K562 (cell line): ENCODE data around the gene KDM4C. TPM values are rescaled to one million over a fixed set of nuclear protein-coding genes. Genes with fewer than 3 reads are reported as not detected.

Experiments
- ATAC-seq: fragments of 200-7000 bp; cut with Tn5 transposase; 3 replicates; pipeline ENCODE4 v1.9.1; 2020; ENCODE audit warnings: moderate library complexity
- BruUV-seq: library from RNA; stranded (reverse); fragments of 400-500 nt; replicated peaks from 2 replicates; lab custom pipeline; 2021; lab: Mats Ljungman, UMichigan
- CTCF ChIA-PET: fragments of 300-600 bp; formaldehyde crosslinking; extraction: SDS; loops from one replicate; lab custom pipeline; 2021; ENCODE audit warnings: low intra/inter-chr PET ratio; lab: Yijun Ruan, JAX
- POLR2A ChIA-PET: fragments of 300-600, 350-650 bp; sonication (Branson Sonifier 250); formaldehyde crosslinking; extraction: SDS; loops from one replicate; lab custom pipeline; 2021; ENCODE audit warnings: antibody characterized with exemption, inconsistent platforms; lab: Yijun Ruan, JAX
- DNase-seq, 4 experiments: peaks; one replicate each; pipeline versions ENCODE4 v3.0.0 to v3.0.0-alpha.2; 2011 to 2018; ENCODE audit warnings: low spot score in 3 of 4, mixed read lengths in 3 of 4; ENCODE audit errors: extremely low read depth in 1 of 4
- FAIRE-seq: peaks from 2 replicates; lab custom pipeline; 2011; peaks lifted over from hg19 to GRCh38; lab: Jason Lieb, UNC
- H2AFZ ChIP-seq: 2 replicates; pipeline ENCODE4 v1.6.0; 2011; ENCODE audit warnings: low read depth, low read length, control low read depth, inconsistent platforms
- H3K27ac ChIP-seq: fragments of 200-600 bp; 3 replicates; pipeline ENCODE4 v1.8.0; 2011; ENCODE audit warnings: low read depth, mild to moderate bottlenecking, control low read depth, inconsistent platforms, low read length, moderate library complexity, mixed read lengths; ENCODE audit errors: extremely low read depth
- H3K27me3 ChIP-seq, 2 experiments: fragments of 300-600 bp in 1 of 2; 2 replicates in 1 of 2; 3 replicates in 1 of 2; pipeline versions ENCODE4 v1.6.0 to v1.8.0; 2011; ENCODE audit warnings: inconsistent platforms in 2 of 2, low read length in 2 of 2, mild to moderate bottlenecking in 1 of 2, mixed read lengths in 1 of 2, moderate library complexity in 1 of 2; ENCODE audit not compliant: control insufficient read depth in 2 of 2, insufficient read depth in 2 of 2
- H3K36me3 ChIP-seq: fragments of 300-600 bp; 3 replicates; pipeline ENCODE4 v1.8.0; 2011; ENCODE audit warnings: mild to moderate bottlenecking, low read length, inconsistent platforms; ENCODE audit not compliant: control insufficient read depth, insufficient read depth
- H3K4me1 ChIP-seq, 2 experiments: fragments of 200-600 bp in 1 of 2; replicated peaks in 1 of 2; 2 replicates in 1 of 2; 3 replicates in 1 of 2; pipeline versions ENCODE4 v1.5.1 to v1.8.0; 2011; ENCODE audit warnings: inconsistent platforms in 2 of 2, low read length in 2 of 2, mild to moderate bottlenecking in 1 of 2, mixed read lengths in 1 of 2, moderate library complexity in 1 of 2; ENCODE audit not compliant: control insufficient read depth in 2 of 2, insufficient read depth in 2 of 2
- H3K4me2 ChIP-seq: 2 replicates; pipeline ENCODE4 v1.6.1; 2011; ENCODE audit warnings: low read length, control low read depth, inconsistent platforms, mixed read lengths; ENCODE audit not compliant: insufficient read depth
- H3K4me3 ChIP-seq: fragments of 200-600 bp; sonication (generic), shearing (Covaris generic); 2 replicates; pipeline ENCODE4 v1.5.1; 2016; ENCODE audit warnings: control low read depth, inconsistent platforms
- H3K79me2 ChIP-seq: fragments of 200-600 bp; 3 replicates; pipeline ENCODE4 v1.8.0; 2011; ENCODE audit warnings: low read length, inconsistent platforms; ENCODE audit not compliant: control insufficient read depth, insufficient read depth
- H3K9ac ChIP-seq, 2 experiments: 2 replicates each; pipeline versions ENCODE4 v1.6.0 to v1.6.1; 2011; ENCODE audit warnings: low read depth in 2 of 2, low read length in 2 of 2, control low read depth in 1 of 2, inconsistent platforms in 1 of 2, mild to moderate bottlenecking in 1 of 2, mixed read lengths in 1 of 2; ENCODE audit not compliant: insufficient read depth in 1 of 2
- H3K9me1 ChIP-seq: one replicate; pipeline ENCODE4 v1.6.0; 2011; ENCODE audit warnings: inconsistent platforms, mild to moderate bottlenecking, low read length, moderate library complexity; ENCODE audit not compliant: control insufficient read depth, insufficient read depth
- H3K9me3 ChIP-seq: replicated peaks from 2 replicates; pipeline ENCODE4 v1.5.1; 2011; ENCODE audit warnings: low read depth, low read length, inconsistent platforms; ENCODE audit not compliant: control insufficient read depth, insufficient read depth
- H4K20me1 ChIP-seq: replicated peaks from 2 replicates; pipeline ENCODE4 v1.6.1; 2011; ENCODE audit warnings: low read length, inconsistent platforms, mixed read lengths; ENCODE audit not compliant: control insufficient read depth, insufficient read depth
- GTF2F1 ChIP-seq: IDR thresholded peaks from 2 replicates; pipeline ENCODE4 v1.6.1; 2011; ENCODE audit warnings: low read depth, low read length, improper control_type of control experiment
- HNRNPH1 ChIP-seq: fragments of 200-400 bp; formaldehyde crosslinking; optimal IDR thresholded peaks from 2 replicates; pipeline ENCODE3; 2017; ENCODE audit warnings: low read depth, mild to moderate bottlenecking, low read length, moderate library complexity
- JUN ChIP-seq, 2 experiments: sonication (generic) in 1 of 2; formaldehyde crosslinking in 1 of 2; IDR thresholded peaks; 2 replicates each; pipeline versions ENCODE4 v1.6.1 to v1.8.0; 2012 to 2022; ENCODE audit warnings: borderline replicate concordance in 2 of 2, mild to moderate bottlenecking in 2 of 2, improper control_type of control experiment in 1 of 2, low read depth in 1 of 2, low read length in 1 of 2, missing genetic modification reagents in 1 of 2
- LCOR ChIP-seq: sonication (generic); formaldehyde crosslinking; IDR thresholded peaks from 2 replicates; pipeline ENCODE4 v1.8.0; 2022; ENCODE audit warnings: mild to moderate bottlenecking, missing genetic modification reagents
- PYGO2 ChIP-seq: fragments of 450-650 bp; IDR thresholded peaks from 2 replicates; pipeline ENCODE4 v1.6.1; 2016; ENCODE audit warnings: mild to moderate bottlenecking, missing genetic modification characterization, moderate library complexity, missing compliant biosample characterization
- SIRT6 ChIP-seq: IDR thresholded peaks from one replicate; pipeline ENCODE4 v1.6.1; 2012; ENCODE audit warnings: low read depth, mild to moderate bottlenecking, control low read depth, inconsistent platforms, low read length, moderate library complexity
- TFAM ChIP-seq: fragments of 250-450 bp; sonication (Bioruptor Pico); conservative IDR thresholded peaks from 2 replicates; pipeline ENCODE4 v1.5.0; 2021; ENCODE audit warnings: mild to moderate bottlenecking, moderate library complexity
- ZNF431 ChIP-seq: sonication (generic); formaldehyde crosslinking; IDR thresholded peaks from 2 replicates; pipeline ENCODE4 v1.8.0; 2022; ENCODE audit warnings: mild to moderate bottlenecking, missing genetic modification reagents
- ZZZ3 ChIP-seq: fragments of 450-650 bp; IDR thresholded peaks from 2 replicates; pipeline ENCODE4 v1.6.1; 2016; ENCODE audit warnings: antibody characterized with exemption, mild to moderate bottlenecking, moderate library complexity
- WGBS: fragments of 100-300 bp; shearing (Covaris generic); methylation state at CpG from one replicate; pipeline ENCODE4 v1.1.6; 2016; ENCODE audit warnings: low coverage, mixed read lengths; ENCODE audit not compliant: insufficient coverage; ENCODE audit errors: missing lambda C conversion rate; 5-methylcytosine and 5-hydroxymethylcytosine counted together
- in situ Hi-C: fragments of 300-500 bp; cut with MboI; formaldehyde crosslinking; loops from 4 replicates; pipeline ENCODE4 v1.15.0; 2018; ENCODE audit warnings: inconsistent platforms, mixed read lengths
- intact Hi-C: fragments of 100-400 bp; cut with micrococcal nuclease; formaldehyde crosslinking; loops from 2 replicates; pipeline ENCODE4 v1.14.2; 2022
- polyA plus RNA-seq, 8 experiments: library from polyadenylated mRNA; depleted of rRNA in 4 of 8; stranded (reverse) in 5 of 8; unstranded in 3 of 8; fragments of >200 nt; fragmentation: Nextera tagmentation in 2 of 8; fragmentation: Illumina TruSeq in 1 of 8; extraction: Ambion mirVana in 2 of 8; extraction: Trizol in 1 of 8; gene quantifications; 2 replicates each; pipeline versions ENCODE4 v1.2.1 to v1.2.3, GENCODE V29; 2011 to 2014; ENCODE audit warnings: inconsistent platforms in 1 of 8, missing spikeins in 1 of 8
- total RNA-seq, 7 experiments: library from RNA; depleted of rRNA in 6 of 7; stranded (reverse); fragments of >200 nt in 6 of 7; fragmentation: Illumina TruSeq in 2 of 7; extraction: Trizol in 2 of 7; gene quantifications; 2 replicates each; pipeline versions ENCODE4 v1.2.1 to v1.2.3, GENCODE V29; 2011 to 2021; ENCODE audit warnings: low replicate concordance in 1 of 7
- TF ChIP-seq, protein P1 (sequence below): fragments of 250-450 bp; sonication (Bioruptor Pico); IDR thresholded peaks from 2 replicates; pipeline ENCODE4 v1.9.0; 2021; ENCODE audit warnings: mild to moderate bottlenecking

KDM4C gene
- total and polyA plus RNA-seq, 9 of the 15 experiments (the other 6 are each of a cell fraction or from before 2014, with no cell fraction given), result 5.4 to 17.0 (median 12.6) TPM

DNA sequence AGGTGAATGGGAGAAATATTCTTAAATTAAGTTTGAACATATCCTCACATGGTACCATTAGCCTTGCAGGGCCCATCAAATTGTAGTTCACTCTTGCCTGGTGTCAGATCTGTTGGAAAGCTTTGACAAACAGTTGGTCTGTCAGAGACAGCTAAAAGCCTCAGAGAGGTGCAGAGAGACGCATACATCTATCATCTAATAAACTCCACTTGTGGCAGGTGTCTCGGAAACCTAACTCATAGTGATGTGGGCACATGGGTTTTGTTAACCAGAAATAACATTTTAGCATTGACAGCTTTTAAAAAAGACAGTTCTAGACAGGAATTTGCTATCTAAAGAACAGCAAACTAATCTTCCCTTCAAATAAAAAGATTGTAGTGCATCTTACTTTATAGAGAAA lies 315.9 kb downstream of the KDM4C start:
- Histone ChIP-seq H3K79me2 (no peaks in the 10 kb centered on the region), H3K4me1 (peaks cover 0 to 7% of the 10 kb centered on the region in 2 experiments; a peak in 2 of 5 replicates), H4K20me1 (no peaks in the 10 kb centered on the region), H3K9ac (no peak overlapping the region), H3K4me2 (no peak overlapping the region), H2AFZ (no peak overlapping the region), H3K9me3 (no peaks in the 10 kb centered on the region), H3K4me3 (no peak overlapping the region), H3K27me3 (no peaks in the 10 kb centered on the region), H3K9me1 (no peaks in the 10 kb centered on the region), H3K27ac (no peak overlapping the region), H3K36me3 (peaks cover 4% of the 10 kb centered on the region; the same call in 2 of the 3 replicates)
- intact Hi-C loops (no loop called here), in situ Hi-C loops (no loop called here)
- ATAC-seq, result no peak; the same call in 2 of the 3 replicates
- ChIA-PET CTCF (interaction anchor here (0.7 kb wide), 1 partner anchor 252 kb away, joined by 3 read pairs; no protein-coding TSS in a partner anchor), POLR2A (interaction anchor here (0.7 kb wide), 1 partner anchor 29 kb away, joined by 4 read pairs; no protein-coding TSS in a partner anchor)
- DNase-seq, result no peak
- WGBS, result 85% methylated on average over 2 of the region's 2 CpGs
- BruUV-seq, result no TSS peak
- TF ChIP-seq LCOR (CRISPR knock-in tag), result no peak
- no peak for FAIRE-seq

DNA sequence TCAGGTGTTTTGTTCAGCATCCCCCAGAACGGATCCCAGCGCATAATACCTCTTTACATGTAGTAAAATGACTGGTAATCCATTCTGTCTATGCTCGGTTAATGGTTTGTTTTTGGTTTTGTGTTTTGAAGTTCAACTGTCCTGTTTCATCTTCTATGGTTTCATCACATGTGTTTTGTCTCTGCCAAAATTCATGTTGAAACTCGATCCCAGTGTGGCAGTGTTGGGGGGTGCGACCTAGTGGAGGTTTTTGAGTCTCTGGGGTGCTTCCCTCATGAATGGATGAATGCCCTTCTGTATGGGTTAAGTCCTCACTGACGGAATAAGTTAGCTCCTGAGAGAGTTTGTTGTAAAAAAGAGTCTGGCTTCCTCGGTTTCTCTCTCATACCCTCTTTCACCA lies 317.4 kb downstream of the KDM4C start:
- no peak for DNase-seq
- Histone ChIP-seq H3K79me2 (no peaks in the 10 kb centered on the region), H3K4me3 (no peak overlapping the region), H2AFZ (no peak overlapping the region), H4K20me1 (no peaks in the 10 kb centered on the region), H3K27ac (no peak overlapping the region), H3K9ac (no peak overlapping the region), H3K9me3 (no peaks in the 10 kb centered on the region), H3K4me1 (peaks cover 0 to 7% of the 10 kb centered on the region in 2 experiments; a peak in 2 of 5 replicates), H3K4me2 (no peak overlapping the region), H3K27me3 (no peaks in the 10 kb centered on the region), H3K9me1 (no peaks in the 10 kb centered on the region), H3K36me3 (peaks cover 4% of the 10 kb centered on the region; the same call in 2 of the 3 replicates)
- no peak for FAIRE-seq
- no peak for ATAC-seq
- 79% methylated on average over 5 of the region's 7 CpGs for WGBS
- TF ChIP-seq ZNF431 (CRISPR knock-in tag) (no peak), PYGO2 (tag) (no peak), HNRNPH1 (no peak), TFAM (CRISPR knock-in tag) (no peak), JUN (IDR thresholded peaks at IDR 0.05; ENCODE audit: borderline replicate concordance, low read depth, low read length) (no peak), JUN (CRISPR knock-in tag; IDR thresholded peaks at IDR 0.05; ENCODE audit: borderline replicate concordance) (no peak), ZZZ3 (no peak), GTF2F1 (no peak), SIRT6 (no peak)
- TF ChIP-seq, protein P1, sequence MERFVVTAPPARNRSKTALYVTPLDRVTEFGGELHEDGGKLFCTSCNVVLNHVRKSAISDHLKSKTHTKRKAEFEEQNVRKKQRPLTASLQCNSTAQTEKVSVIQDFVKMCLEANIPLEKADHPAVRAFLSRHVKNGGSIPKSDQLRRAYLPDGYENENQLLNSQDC (CRISPR knock-in tag), result no peak
- ChIA-PET POLR2A (interaction anchor here (0.6 kb wide), 1 partner anchor 24 kb away, joined by 3 read pairs; no protein-coding TSS in a partner anchor), CTCF (no interaction called here)
- in situ Hi-C loops, result no loop called here
- BruUV-seq, result no TSS peak
- intact Hi-C loops, result no loop called here
